DOHH2 (cell line): ENCODE data around the gene ABLIM3.

Source experiments
- H3F3A ChIP-seq: fragments of 200-600 bp; sonication (generic), shearing (Covaris generic); 2 replicates; pipeline ENCODE4 v1.6.0; 2016; ENCODE audit warnings: antibody characterized with exemption, mild to moderate bottlenecking; ENCODE audit not compliant: control insufficient read depth, insufficient read depth
- H3K27ac ChIP-seq: fragments of 200-600 bp; sonication (generic); 2 replicates; pipeline ENCODE4 v1.5.1; 2014; ENCODE audit warnings: low read depth, mild to moderate bottlenecking, low read length, moderate library complexity
- H3K27me3 ChIP-seq: fragments of 200-600 bp; sonication (generic); 2 replicates; pipeline ENCODE4 v1.6.1; 2014; ENCODE audit warnings: mild to moderate bottlenecking, low read length, mixed read lengths; ENCODE audit not compliant: control insufficient read depth
- H3K36me3 ChIP-seq: fragments of 200-600 bp; sonication (generic); 2 replicates; pipeline ENCODE4 v1.6.1; 2014; ENCODE audit warnings: mild to moderate bottlenecking, low read length, moderate library complexity, mixed read lengths; ENCODE audit not compliant: control insufficient read depth
- H3K4me1 ChIP-seq: fragments of 200-600 bp; sonication (generic); 2 replicates; pipeline ENCODE4 v1.6.1; 2014; ENCODE audit warnings: mild to moderate bottlenecking, low read length, mixed read lengths; ENCODE audit not compliant: control insufficient read depth
- H3K4me2 ChIP-seq: fragments of 200-600 bp; sonication (generic); 2 replicates; pipeline ENCODE4 v1.6.0; 2014; ENCODE audit warnings: mild to moderate bottlenecking, low read length, moderate library complexity
- H3K4me3 ChIP-seq: fragments of 200-600 bp; sonication (generic); 2 replicates; pipeline ENCODE4 v1.5.1; 2014; ENCODE audit warnings: mild to moderate bottlenecking, low read length, mixed read lengths
- H3K79me2 ChIP-seq: fragments of 200-600 bp; sonication (generic); 2 replicates; pipeline ENCODE4 v1.6.1; 2014; ENCODE audit warnings: mild to moderate bottlenecking, low read length, mixed read lengths; ENCODE audit not compliant: control insufficient read depth
- H3K9me2 ChIP-seq: fragments of 200-600 bp; sonication (generic); replicated peaks from 2 replicates; pipeline ENCODE4 v1.6.1; 2014; ENCODE audit warnings: mild to moderate bottlenecking, low read length, mixed read lengths; ENCODE audit not compliant: control insufficient read depth
- H3K9me3 ChIP-seq: fragments of 200-600 bp; sonication (generic); 2 replicates; pipeline ENCODE4 v1.6.1; 2014; ENCODE audit warnings: antibody characterized with exemption, low read length, mixed read lengths; ENCODE audit not compliant: control insufficient read depth, insufficient read depth
- H4K20me1 ChIP-seq: fragments of 200-600 bp; sonication (generic); 2 replicates; pipeline ENCODE4 v1.6.0; 2014; ENCODE audit warnings: low read depth, mild to moderate bottlenecking, antibody characterized with exemption, low read length, moderate library complexity; ENCODE audit not compliant: control insufficient read depth, insufficient read depth
- CTCF ChIP-seq: fragments of 200-600 bp; sonication (generic); IDR thresholded peaks from one replicate; pipeline ENCODE4 v1.5.1; 2014; ENCODE audit warnings: antibody characterized with exemption, mild to moderate bottlenecking, low read depth, low read length; ENCODE audit not compliant: poor library complexity, severe bottlenecking
- EZH2phosphoT487 ChIP-seq: fragments of 200-600 bp; sonication (generic); IDR thresholded peaks from 2 replicates; pipeline ENCODE4 v1.6.1; 2017; ENCODE audit warnings: borderline replicate concordance, mild to moderate bottlenecking, antibody characterized with exemption, low read length, moderate library complexity, mixed read lengths

The ABLIM3 gene

GRCh38 chr5:149203921-149204441 lies 62.7 kb downstream of the ABLIM3 start:
- Histone ChIP-seq H3K79me2 (no peaks in the 10 kb centered on the region), H3K27me3 (no peaks in the 10 kb centered on the region), H4K20me1 (no peaks in the 10 kb centered on the region), H3K27ac (no peak overlapping the region), H3K4me3 (no peak overlapping the region), H3K4me1 (no peaks in the 10 kb centered on the region), H3K9me2 (no peaks in the 10 kb centered on the region), H3F3A (no peaks in the 10 kb centered on the region), H3K9me3 (no peaks in the 10 kb centered on the region), H3K4me2 (no peak overlapping the region), H3K36me3 (no peaks in the 10 kb centered on the region)
- TF ChIP-seq CTCF (no peak), EZH2phosphoT487 (no peak)

- Histone ChIP-seq H3K36me3 (no peaks in the 10 kb centered on the region), H3K4me3 (no peak overlapping the region), H3K4me2 (no peak overlapping the region), H3K4me1 (no peaks in the 10 kb centered on the region), H3K27me3 (no peaks in the 10 kb centered on the region), H4K20me1 (no peaks in the 10 kb centered on the region), H3K27ac (no peak overlapping the region), H3K9me3 (no peaks in the 10 kb centered on the region), H3K9me2 (no peaks in the 10 kb centered on the region), H3F3A (no peaks in the 10 kb centered on the region), H3K79me2 (no peaks in the 10 kb centered on the region)
- TF ChIP-seq EZH2phosphoT487 (no peak), CTCF (no peak)
Measured at GRCh38 chr5:149205625-149206523, 64.6 kb downstream of the ABLIM3 start.

- Histone ChIP-seq H3K27ac (no peak overlapping the region), H3F3A (no peaks in the 10 kb centered on the region), H3K36me3 (no peaks in the 10 kb centered on the region), H3K4me3 (no peak overlapping the region), H3K79me2 (no peaks in the 10 kb centered on the region), H3K9me2 (no peaks in the 10 kb centered on the region), H3K27me3 (no peaks in the 10 kb centered on the region), H4K20me1 (no peaks in the 10 kb centered on the region), H3K9me3 (no peaks in the 10 kb centered on the region), H3K4me2 (no peak overlapping the region), H3K4me1 (no peaks in the 10 kb centered on the region)
- TF ChIP-seq CTCF = no peak
- no peak for TF ChIP-seq EZH2phosphoT487
Measured at GRCh38 chr5:149206524-149207141, 65.3 kb downstream of the ABLIM3 start.
